Mucosa of gallbladder (tissue), 1 donor: ENCODE results near the gene SERPINA3. TPM values are rescaled to one million over a fixed set of nuclear protein-coding genes. Genes with fewer than 3 reads are reported as not detected.

Source experiments
- DNase-seq: peaks from one replicate; pipeline ENCODE4 v3.0.0-alpha.2; 2020; ENCODE audit warnings: low spot score
- total RNA-seq: library from RNA; stranded (reverse); gene quantifications from one replicate; pipeline ENCODE4 v1.2.1, GENCODE V29; 2021
- donor health status: DM: no; HTN: no; CAD: no.

SERPINA3 gene
- total RNA-seq, 1 donor from 2014 or later: 101 TPM

- DNase-seq: no peak
Observed at GRCh38 chr14:94655169-94655710, 43.0 kb downstream of the SERPINA3 start.

- DNase-seq: no peak
Observed at GRCh38 chr14:94656043-94656442, 43.9 kb downstream of the SERPINA3 start.

DNA sequence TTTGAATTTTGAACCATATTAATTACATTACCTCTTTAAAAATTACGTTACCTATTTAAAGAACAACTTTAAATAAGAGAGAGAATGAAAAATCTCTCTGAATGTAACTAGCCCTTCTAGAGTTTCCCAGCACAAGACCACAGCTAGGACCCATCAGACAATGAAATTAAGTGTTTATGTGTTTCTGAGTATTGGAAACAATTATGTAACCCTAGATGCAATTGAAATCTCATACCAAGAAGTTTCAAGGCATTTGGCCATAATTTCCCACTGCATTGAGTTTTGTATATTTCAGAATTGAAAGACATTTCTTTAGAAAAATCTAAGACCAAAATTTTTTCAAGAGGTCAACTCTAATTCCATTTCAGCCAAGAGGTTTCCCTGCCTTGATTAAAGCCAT lies 47.1 kb downstream of the SERPINA3 start:
- no peak for DNase-seq

- no peak for DNase-seq
Observed at GRCh38 chr14:94659901-94660300, 47.7 kb downstream of the SERPINA3 start.

DNA sequence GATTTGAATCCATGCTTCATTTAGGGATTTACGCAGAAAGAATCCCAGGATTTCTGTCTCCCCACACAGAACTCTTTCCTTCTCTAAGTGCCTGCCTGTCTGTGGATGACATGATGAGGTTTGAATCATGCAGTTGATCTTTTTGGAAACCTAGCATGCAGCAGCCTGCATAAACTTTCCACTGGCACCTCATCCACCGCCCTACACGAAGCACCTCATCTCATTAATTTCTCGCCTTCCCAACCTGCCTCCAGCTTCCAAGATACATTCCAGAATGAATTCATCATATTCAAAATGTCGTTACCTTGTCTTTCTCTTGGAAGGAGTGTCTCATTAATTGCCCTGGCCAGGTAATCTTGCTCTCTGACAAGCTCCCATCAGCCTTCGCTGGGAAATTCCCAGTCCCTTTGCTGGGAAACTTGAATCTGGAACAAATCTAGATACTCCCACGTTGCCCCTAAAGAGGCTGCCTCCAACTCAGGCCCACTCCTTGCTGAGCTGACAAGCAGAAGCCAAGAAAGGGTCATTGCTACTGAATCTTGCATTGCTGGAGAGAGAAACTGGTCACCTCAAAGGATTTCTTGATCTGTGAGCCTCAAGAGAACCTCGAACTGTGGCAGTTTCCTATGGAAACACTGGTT lies 48.2 kb downstream of the SERPINA3 start:
- DNase-seq: no peak

DNA sequence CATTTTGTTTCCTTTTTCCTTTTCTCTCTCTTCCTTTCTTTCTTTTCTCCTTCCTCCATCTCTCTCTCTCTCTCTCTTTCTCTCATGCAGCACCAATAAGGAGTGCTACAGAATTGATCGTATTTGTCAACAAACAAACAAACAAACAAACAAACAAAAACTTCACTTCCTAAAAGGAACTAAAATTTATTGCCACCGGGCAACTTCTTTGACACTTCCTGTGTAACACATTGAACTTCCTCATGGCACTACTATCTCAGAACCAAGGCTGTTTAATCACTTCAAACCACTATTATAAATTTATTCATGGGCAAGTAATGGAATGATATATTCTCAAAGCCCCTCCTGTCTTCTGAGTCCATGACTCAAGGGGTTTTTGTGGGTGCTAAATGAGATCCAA lies 51.3 kb downstream of the SERPINA3 start:
- no peak for DNase-seq

GRCh38 chr14:94663965-94664704 lies 51.9 kb downstream of the SERPINA3 start:
- no peak for DNase-seq

- no peak for DNase-seq
Observed at GRCh38 chr14:94665121-94665520, 52.9 kb downstream of the SERPINA3 start.

GRCh38 chr14:94665544-94665943 lies 53.4 kb downstream of the SERPINA3 start:
- no peak for DNase-seq

DNA sequence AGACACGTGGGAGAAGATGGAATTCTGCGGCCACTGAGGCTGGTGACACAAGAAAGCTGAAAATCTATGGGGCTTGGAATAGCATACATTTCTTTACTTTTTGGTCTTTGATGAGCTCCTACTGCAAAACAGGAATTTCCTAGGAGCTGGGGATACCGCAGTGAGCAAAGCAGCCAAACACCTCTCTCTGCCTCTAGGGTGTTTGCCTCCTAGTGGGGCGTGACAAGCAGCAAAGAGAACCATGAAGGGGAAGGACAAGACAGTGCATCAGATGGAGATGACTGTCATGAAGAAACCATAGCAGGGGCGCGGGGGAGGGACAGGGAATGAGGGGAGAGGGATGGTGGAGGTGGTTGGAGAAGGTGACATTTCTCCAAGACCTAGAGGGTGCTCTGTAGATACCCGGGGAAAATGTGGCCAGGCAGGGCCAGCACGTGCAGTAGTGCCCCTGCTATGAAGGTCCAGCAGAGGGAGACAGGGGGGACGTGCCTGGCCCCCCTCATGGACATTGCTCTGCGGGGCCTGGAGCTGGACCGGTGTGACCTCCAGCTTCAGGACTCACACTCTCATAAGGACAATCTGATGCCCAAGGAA lies 58.6 kb downstream of the SERPINA3 start:
- DNase-seq: no peak

- DNase-seq: no peak
Observed at GRCh38 chr14:94671870-94672444, 59.8 kb downstream of the SERPINA3 start.

GRCh38 chr14:94673071-94673470 lies 60.9 kb downstream of the SERPINA3 start:
- no peak for DNase-seq

Other genes with a start within 250 kb of the SERPINA3 start
- not detected for gene SERPINA2, start 245.7 kb upstream of the SERPINA3 start, total RNA-seq
- 348 TPM for gene SERPINA1, start 223.8 kb upstream of the SERPINA3 start, total RNA-seq
- gene SERPINA11, start 159.6 kb upstream of the SERPINA3 start, total RNA-seq: 0.14 TPM
- not detected for gene SERPINA9, start 136.2 kb upstream of the SERPINA3 start, total RNA-seq
- gene SERPINA12, start 102.9 kb upstream of the SERPINA3 start, total RNA-seq: not detected
- gene SERPINA4, start 50.9 kb upstream of the SERPINA3 start, total RNA-seq: 133 TPM
- gene SERPINA5, start 31.0 kb upstream of the SERPINA3 start, total RNA-seq: 655 TPM
- not detected for gene GSC, start 157.7 kb downstream of the SERPINA3 start, total RNA-seq